Neural cell (in vitro differentiated cells): ENCODE data around the gene BRINP1. TPM values are rescaled to one million over a fixed set of nuclear protein-coding genes. Genes with fewer than 3 reads are reported as not detected.

Experiments
- H2AFZ ChIP-seq: fragments of 200-600, 300-800 bp; sonication (generic), shearing (Covaris generic); 2 replicates; pipeline ENCODE4 v1.6.0; 2014; ENCODE audit warnings: low read depth, mild to moderate bottlenecking, antibody characterized with exemption, low read length, moderate library complexity
- H3F3A ChIP-seq: fragments of 200-600 bp; shearing (Covaris generic); 2 replicates; pipeline ENCODE4 v1.6.1; 2016; ENCODE audit warnings: mild to moderate bottlenecking, moderate library complexity, mixed read lengths, antibody characterized with exemption, low read length; ENCODE audit not compliant: insufficient read depth, poor library complexity, severe bottlenecking
- H3K27ac ChIP-seq: fragments of 200-600, 300-800 bp; sonication (generic), shearing (Covaris generic); 2 replicates; pipeline ENCODE4 v1.5.1; 2014; ENCODE audit warnings: mild to moderate bottlenecking, low read length, moderate library complexity
- H3K27me3 ChIP-seq: fragments of 300-800, 200-600 bp; sonication (generic), shearing (Covaris generic); 2 replicates; pipeline ENCODE4 v1.6.0; 2014; ENCODE audit warnings: mild to moderate bottlenecking, low read depth, low read length, moderate library complexity; ENCODE audit not compliant: insufficient read depth
- H3K36me3 ChIP-seq: fragments of 300-800, 200-600 bp; sonication (generic), shearing (Covaris generic); 2 replicates; pipeline ENCODE4 v1.5.1; 2014; ENCODE audit warnings: mild to moderate bottlenecking, antibody characterized with exemption, low read length, moderate library complexity; ENCODE audit not compliant: insufficient read depth
- H3K4me2 ChIP-seq: fragments of 300-800, 200-600 bp; sonication (generic), shearing (Covaris generic); 2 replicates; pipeline ENCODE4 v1.6.0; 2014; ENCODE audit warnings: mild to moderate bottlenecking, low read length
- H3K4me3 ChIP-seq: fragments of 300-800, 200-600 bp; sonication (generic), shearing (Covaris generic); 2 replicates; pipeline ENCODE4 v1.5.1; 2014; ENCODE audit warnings: mild to moderate bottlenecking, low read length, moderate library complexity
- H3K79me2 ChIP-seq: fragments of 200-600 bp; shearing (Covaris generic); replicated peaks from 2 replicates; pipeline ENCODE4 v1.6.0; 2014; ENCODE audit warnings: mild to moderate bottlenecking, low read length, moderate library complexity; ENCODE audit not compliant: insufficient read depth
- H3K9ac ChIP-seq: fragments of 300-800, 200-600 bp; sonication (generic), shearing (Covaris generic); 2 replicates; pipeline ENCODE4 v1.6.1; 2016; ENCODE audit warnings: mild to moderate bottlenecking, low read length, mixed read lengths
- H3K9me2 ChIP-seq: fragments of 200-600 bp; shearing (Covaris generic); 2 replicates; pipeline ENCODE4 v1.6.1; 2016; ENCODE audit warnings: mild to moderate bottlenecking, low read length, mixed read lengths; ENCODE audit not compliant: insufficient read depth
- H3K9me3 ChIP-seq: fragments of 200-600, 300-800 bp; sonication (generic), shearing (Covaris generic); 2 replicates; pipeline ENCODE4 v1.6.1; 2016; ENCODE audit warnings: mild to moderate bottlenecking, mixed run types, low read length, moderate library complexity, mixed read lengths
- H4K20me1 ChIP-seq: fragments of 200-600 bp; shearing (Covaris generic); 2 replicates; pipeline ENCODE4 v1.6.1; 2016; ENCODE audit warnings: mild to moderate bottlenecking, mixed run types; ENCODE audit not compliant: insufficient read depth
- EP300 ChIP-seq: fragments of 450-650 bp; conservative IDR thresholded peaks from 2 replicates; pipeline ENCODE4 v1.6.1; 2014; ENCODE audit warnings: antibody characterized with exemption, mild to moderate bottlenecking, moderate library complexity; ENCODE audit not compliant: poor library complexity, severe bottlenecking
- EZH2 ChIP-seq: fragments of 200-600, 300-800 bp; shearing (Covaris generic), sonication (generic); IDR thresholded peaks from 2 replicates; pipeline ENCODE4 v1.6.1; 2014; ENCODE audit warnings: antibody characterized with exemption, low read length, borderline replicate concordance, mild to moderate bottlenecking; ENCODE audit not compliant: insufficient read depth, poor library complexity, severe bottlenecking
- MXI1 ChIP-seq: fragments of 450-650 bp; conservative IDR thresholded peaks from 2 replicates; pipeline ENCODE4 v1.6.1; 2014; ENCODE audit warnings: antibody characterized with exemption, mild to moderate bottlenecking; ENCODE audit not compliant: poor library complexity, severe bottlenecking
- POLR2AphosphoS5 ChIP-seq: IDR thresholded peaks from 2 replicates; pipeline ENCODE4 v1.6.1; 2012
- RAD21 ChIP-seq: fragments of 450-650 bp; conservative IDR thresholded peaks from 2 replicates; pipeline ENCODE4 v1.6.1; 2014; ENCODE audit warnings: antibody characterized with exemption, mild to moderate bottlenecking, moderate library complexity
- SMC3 ChIP-seq: fragments of 450-650 bp; conservative IDR thresholded peaks from 2 replicates; pipeline ENCODE4 v1.6.1; 2014; ENCODE audit warnings: antibody characterized with exemption, mild to moderate bottlenecking, moderate library complexity; ENCODE audit not compliant: poor library complexity
- polyA plus RNA-seq: library from polyadenylated mRNA; depleted of rRNA; stranded (reverse); fragments of >200 nt; gene quantifications from 2 replicates; pipeline ENCODE4 v1.2.3, GENCODE V29; 2014
- TF ChIP-seq, protein P1 (sequence below): IDR thresholded peaks from 2 replicates; pipeline ENCODE4 v1.6.1; 2012; ENCODE audit warnings: borderline replicate concordance
- TF ChIP-seq, protein P2 (sequence below): fragments of 450-650 bp; IDR thresholded peaks from 2 replicates; pipeline ENCODE4 v1.5.1; 2014; ENCODE audit warnings: antibody characterized with exemption, mild to moderate bottlenecking, moderate library complexity; ENCODE audit not compliant: poor library complexity, severe bottlenecking

The BRINP1 gene
- polyA plus RNA-seq, 1 donor from 2014 or later = 15.6 TPM

DNA sequence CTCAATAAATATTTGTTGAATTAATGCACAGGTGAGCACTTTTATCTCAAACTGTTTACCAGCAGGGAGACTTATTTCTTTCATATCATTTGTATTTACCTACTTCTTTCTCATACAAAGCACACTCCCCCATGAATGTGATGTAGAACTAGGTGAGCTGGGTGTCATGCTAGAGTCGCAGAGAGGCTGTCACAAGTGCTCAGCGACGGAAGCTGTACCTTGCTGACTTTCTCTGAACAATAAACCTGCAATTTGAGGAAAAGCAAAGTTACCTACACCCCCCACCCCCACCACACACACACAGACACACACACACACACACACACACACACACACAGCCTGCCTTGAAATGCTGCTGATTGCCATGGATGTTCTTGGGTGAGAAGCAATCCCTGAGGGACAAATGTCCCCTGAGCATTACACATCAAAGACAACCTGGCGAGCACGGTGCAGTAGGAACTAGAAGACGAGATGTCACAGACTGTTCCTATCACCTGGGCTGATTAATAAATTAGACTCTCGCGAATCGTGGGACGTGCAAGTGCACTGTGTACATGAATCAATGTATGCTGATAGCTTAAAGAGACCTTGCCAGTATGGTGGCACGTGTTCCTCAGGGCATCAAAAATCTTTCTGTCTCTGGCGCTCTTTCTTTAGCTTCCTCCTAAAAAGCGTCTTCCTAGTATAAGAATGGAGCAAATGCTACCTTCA lies 66.1 kb downstream of the BRINP1 start:
- H3K9ac ChIP-seq = no peak overlapping the region
- TF ChIP-seq, protein P1, sequence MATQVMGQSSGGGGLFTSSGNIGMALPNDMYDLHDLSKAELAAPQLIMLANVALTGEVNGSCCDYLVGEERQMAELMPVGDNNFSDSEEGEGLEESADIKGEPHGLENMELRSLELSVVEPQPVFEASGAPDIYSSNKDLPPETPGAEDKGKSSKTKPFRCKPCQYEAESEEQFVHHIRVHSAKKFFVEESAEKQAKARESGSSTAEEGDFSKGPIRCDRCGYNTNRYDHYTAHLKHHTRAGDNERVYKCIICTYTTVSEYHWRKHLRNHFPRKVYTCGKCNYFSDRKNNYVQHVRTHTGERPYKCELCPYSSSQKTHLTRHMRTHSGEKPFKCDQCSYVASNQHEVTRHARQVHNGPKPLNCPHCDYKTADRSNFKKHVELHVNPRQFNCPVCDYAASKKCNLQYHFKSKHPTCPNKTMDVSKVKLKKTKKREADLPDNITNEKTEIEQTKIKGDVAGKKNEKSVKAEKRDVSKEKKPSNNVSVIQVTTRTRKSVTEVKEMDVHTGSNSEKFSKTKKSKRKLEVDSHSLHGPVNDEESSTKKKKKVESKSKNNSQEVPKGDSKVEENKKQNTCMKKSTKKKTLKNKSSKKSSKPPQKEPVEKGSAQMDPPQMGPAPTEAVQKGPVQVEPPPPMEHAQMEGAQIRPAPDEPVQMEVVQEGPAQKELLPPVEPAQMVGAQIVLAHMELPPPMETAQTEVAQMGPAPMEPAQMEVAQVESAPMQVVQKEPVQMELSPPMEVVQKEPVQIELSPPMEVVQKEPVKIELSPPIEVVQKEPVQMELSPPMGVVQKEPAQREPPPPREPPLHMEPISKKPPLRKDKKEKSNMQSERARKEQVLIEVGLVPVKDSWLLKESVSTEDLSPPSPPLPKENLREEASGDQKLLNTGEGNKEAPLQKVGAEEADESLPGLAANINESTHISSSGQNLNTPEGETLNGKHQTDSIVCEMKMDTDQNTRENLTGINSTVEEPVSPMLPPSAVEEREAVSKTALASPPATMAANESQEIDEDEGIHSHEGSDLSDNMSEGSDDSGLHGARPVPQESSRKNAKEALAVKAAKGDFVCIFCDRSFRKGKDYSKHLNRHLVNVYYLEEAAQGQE = no peak
- TF ChIP-seq, protein P2, sequence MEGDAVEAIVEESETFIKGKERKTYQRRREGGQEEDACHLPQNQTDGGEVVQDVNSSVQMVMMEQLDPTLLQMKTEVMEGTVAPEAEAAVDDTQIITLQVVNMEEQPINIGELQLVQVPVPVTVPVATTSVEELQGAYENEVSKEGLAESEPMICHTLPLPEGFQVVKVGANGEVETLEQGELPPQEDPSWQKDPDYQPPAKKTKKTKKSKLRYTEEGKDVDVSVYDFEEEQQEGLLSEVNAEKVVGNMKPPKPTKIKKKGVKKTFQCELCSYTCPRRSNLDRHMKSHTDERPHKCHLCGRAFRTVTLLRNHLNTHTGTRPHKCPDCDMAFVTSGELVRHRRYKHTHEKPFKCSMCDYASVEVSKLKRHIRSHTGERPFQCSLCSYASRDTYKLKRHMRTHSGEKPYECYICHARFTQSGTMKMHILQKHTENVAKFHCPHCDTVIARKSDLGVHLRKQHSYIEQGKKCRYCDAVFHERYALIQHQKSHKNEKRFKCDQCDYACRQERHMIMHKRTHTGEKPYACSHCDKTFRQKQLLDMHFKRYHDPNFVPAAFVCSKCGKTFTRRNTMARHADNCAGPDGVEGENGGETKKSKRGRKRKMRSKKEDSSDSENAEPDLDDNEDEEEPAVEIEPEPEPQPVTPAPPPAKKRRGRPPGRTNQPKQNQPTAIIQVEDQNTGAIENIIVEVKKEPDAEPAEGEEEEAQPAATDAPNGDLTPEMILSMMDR = no peak
- TF ChIP-seq RAD21 (no peak), SMC3 (no peak), EP300 (no peak), EZH2 (no peak)
- H3K4me3 ChIP-seq = no peak overlapping the region
- no peaks in the 10 kb centered on the region for H3K9me2 ChIP-seq
- no peak overlapping the region for H3K4me2 ChIP-seq
- H4K20me1 ChIP-seq = no peaks in the 10 kb centered on the region
- H3K79me2 ChIP-seq = no peaks in the 10 kb centered on the region
- H3K27me3 ChIP-seq = no peaks in the 10 kb centered on the region
- H3K9me3 ChIP-seq = no peaks in the 10 kb centered on the region
- H3F3A ChIP-seq = no peaks in the 10 kb centered on the region
- no peak overlapping the region for H3K27ac ChIP-seq
- H2AFZ ChIP-seq = no peak overlapping the region
- no peaks in the 10 kb centered on the region for H3K36me3 ChIP-seq

DNA sequence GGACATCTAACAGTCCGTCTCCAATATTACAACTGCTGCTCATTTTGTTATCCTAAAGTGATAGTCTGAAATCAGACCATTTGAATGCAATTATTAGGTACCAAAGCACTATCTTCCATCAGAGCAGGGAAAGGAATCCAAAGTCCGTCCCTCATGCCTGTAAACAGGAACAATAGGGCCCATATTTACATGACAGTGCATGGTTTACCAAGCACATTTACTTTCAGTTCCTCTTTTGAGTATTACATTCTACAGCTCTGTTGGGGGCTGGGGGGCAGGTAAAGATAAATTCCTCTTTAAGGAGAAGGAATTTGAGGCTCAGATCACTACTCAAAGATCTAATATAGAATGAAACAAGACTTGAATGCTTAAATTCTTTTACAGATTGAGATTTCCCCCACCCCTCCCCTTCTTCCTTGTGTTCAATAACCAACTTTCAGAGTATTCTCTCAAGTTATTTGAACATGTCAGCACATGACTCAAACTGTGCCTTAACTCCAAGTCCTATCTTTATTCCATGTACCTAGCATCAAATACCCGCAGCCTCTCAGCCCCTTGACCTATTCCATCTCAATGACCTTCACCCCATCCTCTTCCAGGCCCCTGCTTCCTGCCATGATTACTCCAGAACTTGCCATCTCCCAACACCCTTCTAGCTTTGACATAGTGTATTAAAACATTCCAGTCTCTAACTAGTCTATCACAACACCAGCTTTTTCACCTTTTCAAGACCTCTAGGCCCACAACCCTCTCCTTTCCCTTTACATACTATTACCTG lies 71.0 kb downstream of the BRINP1 start:
- H3F3A ChIP-seq = no peaks in the 10 kb centered on the region
- no peaks in the 10 kb centered on the region for H3K79me2 ChIP-seq
- no peaks in the 10 kb centered on the region for H3K9me2 ChIP-seq
- H4K20me1 ChIP-seq = no peaks in the 10 kb centered on the region
- no peaks in the 10 kb centered on the region for H3K27me3 ChIP-seq
- no peak overlapping the region for H3K4me2 ChIP-seq
- no peak overlapping the region for H3K4me3 ChIP-seq
- H3K36me3 ChIP-seq = no peaks in the 10 kb centered on the region
- no peak overlapping the region for H2AFZ ChIP-seq
- TF ChIP-seq RAD21 (no peak), POLR2AphosphoS5 (no peak), EP300 (no peak), MXI1 (no peak)
- no peaks in the 10 kb centered on the region for H3K9me3 ChIP-seq
- H3K9ac ChIP-seq = no peak overlapping the region
- no peak overlapping the region for H3K27ac ChIP-seq
